HG03378 (cell line): ENCODE results near the gene IL2RA.

Experiments used
- ATAC-seq: cut with Tn5 transposase; IDR thresholded peaks from one replicate; pipeline ENCODE4 v1.9.1; 2021; ENCODE audit warnings: mild to moderate bottlenecking, moderate library complexity; ENCODE audit not compliant: unreplicated experiment

Gene IL2RA

GRCh38 chr10:5989756-5990155, 72.4 kb downstream of the IL2RA start:
- ATAC-seq, result no peak

GRCh38 chr10:5988336-5988920, 73.7 kb downstream of the IL2RA start:
- no peak for ATAC-seq

- no peak for ATAC-seq
Measured at GRCh38 chr10:5987747-5988146, 74.4 kb downstream of the IL2RA start.

- ATAC-seq, result no peak
Measured at GRCh38 chr10:5985029-5985428, 77.1 kb downstream of the IL2RA start.

- no peak for ATAC-seq
Measured at GRCh38 chr10:5983774-5984173, 78.4 kb downstream of the IL2RA start.

- ATAC-seq, result no peak
Measured at GRCh38 chr10:5981529-5981928, 80.6 kb downstream of the IL2RA start.

- ATAC-seq, result no peak
Measured at GRCh38 chr10:5978230-5978489, 84.0 kb downstream of the IL2RA start.

- ATAC-seq, result peak; percentile 54
Measured at GRCh38 chr10:5977471-5978229, 84.5 kb downstream of the IL2RA start, which contains the start of gene IL15RA. TSS of gene IL15RA (minus strand) at chr10:5977543. CDS start at chr10:5977492, 51 bp downstream.

GRCh38 chr10:5976512-5977470, 85.4 kb downstream of the IL2RA start:
- no peak for ATAC-seq

- peak; percentile 70 for ATAC-seq
Measured at GRCh38 chr10:5975641-5976473, 86.3 kb downstream of the IL2RA start.

- ATAC-seq, result no peak
Measured at GRCh38 chr10:5973069-5973468, 89.1 kb downstream of the IL2RA start.

GRCh38 chr10:5971886-5972285, 90.3 kb downstream of the IL2RA start:
- no peak for ATAC-seq

- ATAC-seq, result no peak
Measured at GRCh38 chr10:5971315-5971832, 90.8 kb downstream of the IL2RA start.

- ATAC-seq, result no peak
Measured at GRCh38 chr10:5970527-5970926, 91.6 kb downstream of the IL2RA start.

GRCh38 chr10:5970066-5970465, 92.1 kb downstream of the IL2RA start:
- no peak for ATAC-seq

GRCh38 chr10:5968681-5969453, 93.3 kb downstream of the IL2RA start:
- ATAC-seq, result no peak

- no peak for ATAC-seq
Measured at GRCh38 chr10:5968037-5968680, 94.0 kb downstream of the IL2RA start.

- no peak for ATAC-seq
Measured at GRCh38 chr10:5965266-5965665, 96.9 kb downstream of the IL2RA start.

- ATAC-seq, result no peak
Measured at GRCh38 chr10:5964736-5965135, 97.4 kb downstream of the IL2RA start.
